HG03571 (cell line): ENCODE results near the gene SDK1.

ENCODE experiments used
- ATAC-seq: cut with Tn5 transposase; IDR thresholded peaks from one replicate; pipeline ENCODE4 v1.9.1; 2021; ENCODE audit not compliant: unreplicated experiment

Gene SDK1

GRCh38 chr7:3283130-3283704 lies 17.8 kb upstream of the SDK1 start:
- no peak for ATAC-seq

- ATAC-seq = no peak
These were observed 15.4 kb upstream of the SDK1 start for GRCh38 chr7:3285652-3286051.

DNA sequence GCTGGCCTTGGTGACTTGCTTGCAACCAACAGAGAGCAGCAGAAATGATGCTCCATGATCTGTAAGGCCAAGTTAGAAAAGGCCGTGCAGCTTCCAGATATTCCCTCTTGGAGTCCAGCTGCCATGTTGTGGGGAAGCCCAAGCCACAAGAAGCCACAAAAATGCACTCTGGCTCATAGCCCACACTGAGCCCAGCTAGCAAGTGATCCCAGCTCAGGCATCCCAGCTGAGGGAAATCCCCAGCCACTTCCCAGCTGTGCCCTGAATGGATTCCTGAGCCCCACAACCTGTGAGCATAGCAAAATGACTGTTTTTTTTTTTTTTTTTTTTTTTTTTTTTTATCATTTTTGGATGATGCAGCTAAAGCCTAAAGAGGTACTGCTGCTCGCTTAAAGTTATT lies 11.1 kb upstream of the SDK1 start:
- no peak for ATAC-seq

GRCh38 chr7:3292694-3293093 lies 8.4 kb upstream of the SDK1 start:
- no peak for ATAC-seq

DNA sequence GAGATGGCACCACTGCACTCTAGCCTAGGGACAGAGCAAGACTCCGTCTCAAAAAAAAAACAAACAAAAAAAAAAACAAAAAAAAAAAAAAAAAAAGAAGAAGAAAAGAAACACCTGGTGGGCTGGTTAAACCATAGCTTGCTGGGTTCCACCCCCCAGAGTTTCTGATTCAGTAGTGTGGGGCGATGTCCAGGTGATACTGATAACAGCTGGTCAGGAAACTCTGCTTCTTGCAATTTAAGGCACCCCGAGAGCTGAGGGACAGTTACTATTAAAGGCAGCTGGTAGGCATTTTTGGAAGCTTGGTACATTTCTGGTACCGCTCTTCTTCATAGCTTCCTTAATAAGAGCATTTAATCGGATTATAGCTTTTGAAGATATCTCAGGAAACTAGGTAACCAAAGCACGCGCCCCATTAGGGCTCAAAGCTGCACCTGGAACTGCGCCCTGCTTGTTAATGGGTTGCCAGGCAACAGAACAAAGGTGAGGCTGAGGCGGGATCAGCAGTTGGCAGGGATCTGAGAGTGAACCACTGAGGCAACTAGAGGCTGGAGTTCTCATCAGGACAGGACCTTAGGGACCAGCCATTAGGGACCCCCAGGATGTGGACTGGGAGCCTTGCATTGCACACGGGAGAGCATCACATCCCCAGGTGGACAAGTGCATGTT lies 6.5 kb upstream of the SDK1 start:
- no peak for ATAC-seq

GRCh38 chr7:3297105-3297819 lies 3.8 kb upstream of the SDK1 start:
- no peak for ATAC-seq

- ATAC-seq = no peak
These were observed 816 bp upstream of the SDK1 start for GRCh38 chr7:3300221-3300650.

DNA sequence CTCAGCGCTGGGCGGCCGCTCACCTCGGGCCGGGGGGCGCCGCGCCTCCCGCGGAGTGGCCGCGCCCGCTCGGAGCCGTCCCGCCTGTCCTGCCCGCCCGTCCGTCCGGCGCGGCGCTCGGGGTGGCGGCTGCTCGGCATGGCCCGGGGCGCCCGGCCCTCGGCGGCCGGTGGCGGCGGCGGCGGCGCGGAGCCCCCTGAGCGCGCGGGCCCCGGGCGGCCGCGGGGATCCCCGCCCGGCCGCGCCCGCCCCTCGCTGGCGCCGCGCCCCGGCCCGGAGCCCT lies 338 bp downstream of the SDK1 start:
- ATAC-seq = no peak

DNA sequence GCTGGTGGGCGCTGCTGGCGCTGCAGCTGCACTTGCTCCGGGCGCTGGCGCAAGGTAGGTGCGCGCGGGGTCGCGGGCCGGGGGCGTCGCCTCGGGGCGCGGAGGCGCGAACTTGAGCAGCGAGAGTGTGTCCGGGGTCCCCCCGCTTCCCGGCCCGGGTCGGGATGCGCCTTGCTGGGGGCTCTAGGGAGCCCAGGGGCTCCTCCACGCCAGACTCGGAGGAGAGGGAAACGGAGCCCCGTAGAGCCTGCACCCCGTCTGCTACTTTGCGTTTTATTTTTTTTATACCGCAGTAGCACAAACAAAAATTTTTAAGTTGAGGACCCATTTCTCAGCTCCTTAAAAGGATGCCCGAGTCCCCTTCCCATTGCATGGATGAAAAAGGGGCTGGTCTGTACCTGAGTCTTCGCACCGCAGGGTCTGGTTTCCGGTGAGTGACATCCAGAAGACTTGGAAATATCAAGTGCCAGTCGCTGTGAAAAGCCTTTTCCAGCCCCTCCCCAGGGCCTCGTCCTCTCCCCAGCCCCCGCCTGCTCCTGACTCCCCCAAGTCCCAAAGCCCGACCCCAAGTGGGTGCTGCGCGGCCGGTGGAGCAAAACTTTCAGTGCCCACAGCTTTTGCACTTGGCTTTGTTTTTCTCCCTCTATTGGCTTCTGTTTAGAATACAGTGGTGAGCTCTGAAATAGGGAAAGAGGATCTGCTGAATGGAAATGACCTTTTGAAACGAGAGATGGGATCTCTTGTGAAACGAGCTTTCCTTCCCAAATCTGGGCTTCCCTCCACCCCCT lies 973 bp downstream of the SDK1 start:
- no peak for ATAC-seq

DNA sequence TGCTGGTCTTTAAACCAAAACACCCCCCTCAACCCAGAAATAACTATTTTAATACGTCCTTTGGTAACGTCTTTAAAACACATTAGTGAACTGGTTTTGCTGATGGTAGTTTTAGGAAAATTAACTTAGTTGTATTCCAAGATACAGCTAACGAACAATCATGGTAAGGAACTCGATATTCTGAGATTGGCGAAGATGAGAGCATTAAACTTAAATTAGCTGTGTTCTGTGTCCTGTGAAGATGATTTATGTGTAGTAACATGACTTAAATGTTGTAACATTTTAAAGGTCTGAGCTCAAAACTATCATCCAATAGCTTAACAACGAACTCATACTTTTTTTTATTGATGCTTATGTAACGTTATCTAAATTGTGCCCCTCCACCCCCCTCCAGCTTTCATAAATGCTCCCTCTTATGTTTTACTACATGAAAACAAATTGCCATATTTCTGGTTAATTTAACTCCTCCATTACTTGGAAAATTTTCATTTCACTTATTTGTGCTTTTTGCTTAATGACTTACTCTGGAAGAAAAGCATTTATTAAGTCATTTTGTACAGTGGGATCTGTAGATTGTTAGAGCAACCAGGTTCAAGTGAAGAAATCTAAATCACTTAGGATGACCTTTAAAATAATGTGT lies 1.7 kb downstream of the SDK1 start:
- no peak for ATAC-seq

DNA sequence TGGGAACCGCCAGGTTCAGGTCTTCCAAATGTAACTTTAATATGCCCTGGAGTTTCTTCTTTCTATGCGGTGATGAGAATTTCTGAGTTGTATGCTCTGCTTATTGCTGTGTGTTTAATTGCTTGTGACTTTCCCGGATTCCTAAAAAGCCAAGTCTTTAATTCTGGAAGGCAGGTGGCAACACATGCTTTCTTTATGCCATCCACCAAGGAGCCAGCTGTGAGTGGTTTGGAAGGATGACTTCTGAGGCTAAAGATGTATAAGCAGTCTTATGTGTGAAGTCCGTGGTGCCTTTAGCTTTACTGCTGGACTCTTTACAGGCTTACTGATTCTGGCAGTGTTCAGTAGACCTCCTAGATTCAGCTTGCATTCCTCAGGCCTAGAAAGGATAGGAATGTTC lies 3.1 kb downstream of the SDK1 start:
- no peak for ATAC-seq

DNA sequence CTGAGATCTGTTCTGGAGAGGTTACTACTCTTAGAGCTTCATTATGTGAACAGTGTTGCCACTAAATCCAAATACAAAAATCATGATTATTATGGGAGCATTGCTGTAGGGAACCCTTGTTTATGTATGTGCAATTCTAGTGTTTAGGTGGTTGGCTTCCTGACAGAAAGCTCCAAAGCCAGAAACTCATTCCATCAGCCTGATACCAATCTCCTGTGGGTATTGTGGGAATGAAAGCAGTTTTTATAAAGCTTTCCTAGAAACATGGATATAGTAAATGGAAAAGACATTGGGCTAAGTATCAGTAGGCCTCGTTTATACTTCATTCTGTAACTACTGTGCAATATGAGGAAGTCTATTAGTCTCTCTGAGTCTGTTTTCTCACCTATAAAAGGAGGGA lies 6.4 kb downstream of the SDK1 start:
- ATAC-seq = no peak

- ATAC-seq = no peak
These were observed 8.1 kb downstream of the SDK1 start for GRCh38 chr7:3309140-3309539.

GRCh38 chr7:3309956-3310355 lies 8.9 kb downstream of the SDK1 start:
- ATAC-seq = no peak

- ATAC-seq = no peak
These were observed 9.8 kb downstream of the SDK1 start for GRCh38 chr7:3310884-3311283.

DNA sequence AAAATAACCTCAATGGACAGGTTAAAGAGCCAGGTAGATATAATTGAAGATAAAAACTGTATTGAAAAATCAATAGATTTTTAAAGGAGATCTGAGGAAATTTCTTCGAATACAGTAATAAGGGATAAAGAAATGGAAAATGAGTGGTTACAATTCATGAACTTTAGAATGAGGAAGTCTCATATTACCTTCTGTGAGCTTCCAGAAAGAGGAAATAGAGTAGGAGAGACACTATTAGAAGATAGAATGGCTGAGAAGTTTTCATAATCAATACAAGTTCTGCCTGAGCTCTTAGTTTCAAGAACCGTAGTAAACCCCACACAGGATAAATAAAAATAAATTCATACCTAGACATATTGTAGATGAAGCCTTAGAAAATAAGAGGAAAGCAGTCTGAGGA lies 11.5 kb downstream of the SDK1 start:
- no peak for ATAC-seq

DNA sequence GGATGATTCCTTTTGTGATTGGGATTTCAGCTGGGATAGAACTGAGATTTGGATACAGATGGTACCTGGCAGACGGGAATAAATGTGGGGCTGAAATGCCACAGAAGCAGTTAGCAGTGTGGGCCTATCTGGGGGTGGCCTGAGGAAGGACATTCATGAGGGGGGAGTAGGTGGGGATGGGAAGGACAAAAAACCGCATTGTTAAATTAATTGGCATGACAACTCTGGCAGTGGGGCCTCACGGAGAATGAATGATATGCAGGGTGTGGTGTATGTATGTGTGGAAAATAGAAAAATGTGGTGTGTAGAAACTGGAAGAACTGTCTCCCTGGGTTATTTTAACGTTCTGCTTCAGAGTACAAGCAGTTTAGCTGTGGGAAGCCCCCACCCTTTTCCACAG lies 17.8 kb downstream of the SDK1 start:
- no peak for ATAC-seq

- no peak for ATAC-seq
These were observed 20.2 kb downstream of the SDK1 start for GRCh38 chr7:3321206-3321605.

GRCh38 chr7:3321745-3322144 lies 20.7 kb downstream of the SDK1 start:
- ATAC-seq = no peak

DNA sequence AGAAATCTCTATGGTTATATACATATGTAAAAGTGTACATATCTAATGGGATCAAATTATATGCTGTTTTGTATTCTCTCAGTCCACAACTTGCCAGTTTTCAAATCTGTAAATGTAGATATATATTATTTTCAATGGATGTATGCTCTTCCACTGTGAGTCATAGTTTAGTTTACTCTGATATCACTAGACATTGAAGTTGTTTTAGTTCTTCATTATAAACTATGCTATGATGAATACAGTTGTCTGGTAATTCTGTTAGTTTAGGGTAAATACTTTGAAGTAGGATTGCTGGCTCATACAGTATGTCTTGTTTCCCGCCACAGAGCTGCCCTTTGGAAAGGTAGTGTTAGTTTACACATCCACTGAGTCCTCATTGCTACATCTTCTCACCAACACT lies 25.2 kb downstream of the SDK1 start:
- no peak for ATAC-seq

DNA sequence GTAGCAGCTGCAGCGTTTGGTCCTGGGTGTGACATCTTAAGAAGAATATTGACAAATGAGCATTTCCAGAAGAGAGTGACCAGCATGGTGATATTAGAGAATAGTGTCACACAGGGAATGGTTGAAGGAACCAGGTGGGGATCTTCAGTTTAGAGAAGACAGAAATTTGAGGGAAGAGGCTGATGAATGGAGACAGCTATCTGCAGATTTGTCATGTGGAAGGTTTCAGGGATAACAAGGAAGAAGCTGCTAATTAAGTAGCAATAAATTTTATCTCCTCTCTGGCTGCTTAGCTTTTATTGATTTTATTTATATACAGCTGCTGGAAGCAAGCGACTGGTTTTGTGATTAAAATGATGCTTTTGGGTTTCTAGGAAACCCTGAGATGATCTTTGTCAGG lies 26.0 kb downstream of the SDK1 start:
- no peak for ATAC-seq

DNA sequence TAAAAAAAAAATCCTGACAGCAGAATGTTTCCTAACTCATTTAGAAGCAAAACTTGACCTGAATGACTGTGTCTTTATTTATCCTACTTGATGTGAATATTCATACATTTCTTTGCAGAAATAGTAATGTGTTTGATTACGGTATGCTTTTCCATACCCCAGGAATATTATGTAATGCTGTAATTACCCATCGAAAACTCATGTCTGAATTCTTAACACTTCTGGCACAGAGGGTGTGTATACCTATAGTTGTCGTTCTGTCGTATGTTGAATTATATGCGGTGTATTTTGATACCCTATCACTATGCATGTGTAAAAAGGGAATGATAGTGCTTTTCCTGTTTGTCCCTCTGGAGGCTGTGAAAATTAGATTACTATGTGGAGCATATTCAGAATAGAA lies 26.6 kb downstream of the SDK1 start:
- ATAC-seq = no peak
